ENCODE results near the gene TTYH3.
"Not testable (repeated sequence)": the region's sequence is repeated elsewhere in the genome, so short reads cannot be mapped to it uniquely, and the experiment has no call there.

The TTYH3 gene

DNA sequence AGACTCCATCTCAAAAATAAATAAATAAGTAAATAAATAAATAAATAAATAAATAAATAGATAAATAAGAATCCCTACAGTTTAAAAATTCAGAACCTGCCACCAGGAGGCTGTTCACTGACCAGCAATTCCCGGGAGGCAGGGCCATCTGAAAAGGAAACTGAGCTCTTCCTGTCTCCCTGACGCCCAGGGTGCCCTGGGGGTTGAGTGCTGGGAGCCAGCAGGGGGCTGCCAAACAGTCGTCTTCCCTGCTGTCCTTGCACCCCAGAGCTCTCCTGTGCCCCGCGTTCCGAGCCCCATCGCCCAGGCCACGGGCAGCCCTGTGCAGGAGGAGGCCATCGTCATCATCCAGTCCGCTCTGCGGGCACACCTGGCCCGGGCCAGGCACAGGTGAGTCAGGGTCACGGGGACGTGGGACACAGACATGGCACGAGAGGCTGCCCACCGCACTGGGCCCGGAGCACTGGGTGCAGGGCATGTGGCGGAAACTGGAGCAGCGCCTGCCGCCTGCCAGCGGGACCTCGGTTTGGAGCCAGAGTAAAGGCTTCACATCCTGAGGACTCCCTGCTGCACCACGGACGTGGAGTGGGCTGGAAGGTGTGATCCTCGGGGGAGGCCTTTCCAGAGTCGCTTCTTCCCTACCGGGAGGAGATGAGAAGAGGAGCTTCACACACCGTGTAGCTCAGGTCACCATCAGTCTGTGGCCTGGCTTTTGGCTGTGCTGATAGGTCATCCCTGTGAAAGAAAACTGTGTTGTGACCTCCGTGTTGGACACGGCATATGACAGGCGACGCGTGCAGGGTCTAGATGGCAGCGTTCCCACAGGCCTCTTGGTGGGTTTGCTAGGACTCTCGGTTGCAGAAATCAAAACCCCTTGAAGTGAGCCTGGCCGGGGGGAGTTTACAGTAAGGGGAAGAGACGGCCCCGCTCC is 25.9 kb upstream of the TTYH3 start:
- peaks cover 6% of the 10 kb centered on the region for H3K36me3 ChIP-seq (ENCODE audit: control insufficient read depth, insufficient read depth, low read length)
- H3K9ac ChIP-seq (ENCODE audit: low read length): no peak overlapping the region
- no peak overlapping the region for H3K27ac ChIP-seq (ENCODE audit: low read depth, low read length)
- no peaks in the 10 kb centered on the region for H3K4me1 ChIP-seq (ENCODE audit: control insufficient read depth, insufficient read depth, low read length)
- H3K27me3 ChIP-seq (ENCODE audit: control insufficient read depth, insufficient read depth, low read length): no peaks in the 10 kb centered on the region
- H3K4me3 ChIP-seq (ENCODE audit: low read length): no peak overlapping the region

DNA sequence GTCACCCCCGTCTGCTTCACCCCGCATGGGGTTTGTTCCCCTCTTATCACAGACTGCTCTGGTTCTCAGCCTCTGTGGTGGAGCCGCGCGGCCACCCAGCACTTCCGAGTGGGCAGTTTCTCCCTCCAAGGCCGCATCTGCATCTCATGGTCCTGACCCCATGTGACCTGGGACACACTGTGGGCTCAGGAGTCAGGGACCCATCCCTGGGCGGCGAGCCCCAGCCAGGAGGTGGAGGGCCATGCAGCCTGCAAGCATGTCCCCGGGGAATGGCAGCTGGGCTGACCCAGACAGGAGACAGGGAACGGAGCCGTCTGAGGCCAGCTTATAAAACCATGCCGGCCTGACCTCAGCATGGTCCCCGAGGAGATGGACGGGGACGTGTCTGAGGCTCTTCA is 25.2 kb upstream of the TTYH3 start:
- H3K9ac ChIP-seq (ENCODE audit: low read length): no peak overlapping the region
- no peaks in the 10 kb centered on the region for H3K27me3 ChIP-seq (ENCODE audit: control insufficient read depth, insufficient read depth, low read length)
- no peaks in the 10 kb centered on the region for H3K4me1 ChIP-seq (ENCODE audit: control insufficient read depth, insufficient read depth, low read length)
- H3K4me3 ChIP-seq (ENCODE audit: low read length): no peak overlapping the region
- H3K27ac ChIP-seq (ENCODE audit: low read depth, low read length): no peak overlapping the region
- H3K36me3 ChIP-seq (ENCODE audit: control insufficient read depth, insufficient read depth, low read length): peaks cover 2% of the 10 kb centered on the region

- Histone ChIP-seq H3K9ac (ENCODE audit: low read length) (no peak overlapping the region), H3K4me1 (ENCODE audit: control insufficient read depth, insufficient read depth, low read length) (no peaks in the 10 kb centered on the region), H3K36me3 (ENCODE audit: control insufficient read depth, insufficient read depth, low read length) (peaks cover 2% of the 10 kb centered on the region), H3K27me3 (ENCODE audit: control insufficient read depth, insufficient read depth, low read length) (no peaks in the 10 kb centered on the region), H3K27ac (ENCODE audit: low read depth, low read length) (no peak overlapping the region), H3K4me3 (ENCODE audit: low read length) (no peak overlapping the region)
These were observed 24.5 kb upstream of the TTYH3 start for GRCh38 chr7:2607122-2607922.

DNA sequence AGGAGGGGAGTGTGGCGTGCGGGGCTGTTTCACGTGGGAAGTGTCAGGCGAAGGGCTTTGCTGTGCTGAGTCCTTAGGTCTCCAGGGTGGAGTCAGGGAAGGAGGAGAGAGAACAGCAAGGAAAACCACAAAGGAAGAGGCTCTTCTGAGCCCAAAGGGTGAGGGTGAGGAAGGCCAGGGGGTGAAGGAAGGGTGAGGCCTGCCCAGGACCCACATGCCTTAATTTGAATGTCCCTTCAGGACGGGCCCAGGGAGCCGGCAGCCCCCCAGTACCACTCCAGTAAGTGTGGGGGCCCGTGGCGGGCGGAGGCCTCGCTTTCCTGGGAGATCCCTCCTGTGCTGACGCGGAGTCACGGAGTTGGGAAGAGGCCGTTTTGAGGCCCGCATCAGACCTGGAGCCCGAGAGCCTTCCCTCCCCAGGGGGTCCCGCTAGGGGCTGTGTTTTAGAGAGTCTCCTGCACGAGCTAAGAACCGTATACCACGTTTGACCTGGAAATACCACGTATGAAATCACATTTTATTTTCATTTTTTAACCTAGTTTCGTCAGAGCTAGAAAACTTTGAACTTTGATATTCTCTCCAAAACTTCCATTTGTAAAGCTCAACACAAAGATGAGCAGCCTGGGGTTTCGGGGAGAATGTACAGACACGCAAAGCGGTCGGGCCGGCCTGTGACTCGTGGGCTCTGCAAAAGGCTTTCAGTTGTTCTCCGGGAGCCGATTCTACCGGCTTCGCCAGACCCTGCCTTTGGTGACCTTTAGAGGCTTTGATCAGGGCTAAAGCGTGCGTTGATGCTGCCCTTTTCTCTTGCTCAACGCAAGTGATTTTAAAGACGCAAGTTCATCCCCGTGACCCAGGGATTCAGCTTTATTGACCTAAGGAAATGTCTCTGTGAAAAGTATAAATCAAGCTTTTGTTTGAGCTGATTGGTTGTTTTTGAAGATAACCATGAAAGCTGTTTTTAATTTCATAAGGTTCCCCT is 23.6 kb upstream of the TTYH3 start:
- H3K36me3 ChIP-seq (ENCODE audit: control insufficient read depth, insufficient read depth, low read length): peaks cover 2% of the 10 kb centered on the region
- H3K27me3 ChIP-seq (ENCODE audit: control insufficient read depth, insufficient read depth, low read length): no peaks in the 10 kb centered on the region
- no peaks in the 10 kb centered on the region for H3K4me1 ChIP-seq (ENCODE audit: control insufficient read depth, insufficient read depth, low read length)
- peak overlapping the region; percentile 22 for H3K27ac ChIP-seq (ENCODE audit: low read depth, low read length)
- no peak overlapping the region for H3K4me3 ChIP-seq (ENCODE audit: low read length)
- no peak overlapping the region for H3K9ac ChIP-seq (ENCODE audit: low read length)

DNA sequence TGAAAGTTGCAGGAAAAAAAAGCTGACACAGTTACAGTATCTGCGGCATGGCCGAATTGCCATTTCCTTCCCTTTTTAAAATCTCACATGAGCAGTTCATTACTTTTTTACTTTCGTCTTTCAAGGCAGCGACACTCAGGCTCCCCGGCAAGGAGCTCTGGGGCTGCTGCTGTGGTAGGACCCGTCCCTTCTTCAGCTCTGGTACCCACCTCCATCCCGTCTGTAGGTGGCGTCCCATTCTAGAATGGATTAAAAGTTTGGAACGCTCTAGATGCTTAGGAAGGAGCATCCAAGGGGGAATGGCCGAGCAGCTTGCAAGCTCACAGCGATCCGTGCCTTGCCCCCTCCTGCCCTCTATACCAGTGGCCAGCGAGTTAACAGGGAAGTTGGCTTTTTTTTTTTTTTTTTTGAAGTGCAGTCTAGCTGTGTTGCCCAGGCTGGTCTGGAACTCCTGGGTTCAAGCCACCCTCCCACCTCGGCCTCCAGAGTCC is 22.8 kb upstream of the TTYH3 start:
- H3K4me3 ChIP-seq (ENCODE audit: low read length): no peak overlapping the region
- H3K4me1 ChIP-seq (ENCODE audit: control insufficient read depth, insufficient read depth, low read length): no peaks in the 10 kb centered on the region
- H3K9ac ChIP-seq (ENCODE audit: low read length): no peak overlapping the region
- H3K27ac ChIP-seq (ENCODE audit: low read depth, low read length): no peak overlapping the region
- H3K27me3 ChIP-seq (ENCODE audit: control insufficient read depth, insufficient read depth, low read length): peaks cover 2% of the 10 kb centered on the region
- H3K36me3 ChIP-seq (ENCODE audit: control insufficient read depth, insufficient read depth, low read length): no peaks in the 10 kb centered on the region

- H3K9ac ChIP-seq (ENCODE audit: low read length); H3K4me1 ChIP-seq (ENCODE audit: control insufficient read depth, insufficient read depth, low read length); H3K27ac ChIP-seq (ENCODE audit: low read depth, low read length); H3K27me3 ChIP-seq (ENCODE audit: control insufficient read depth, insufficient read depth, low read length); H3K36me3 ChIP-seq (ENCODE audit: control insufficient read depth, insufficient read depth, low read length); H3K4me3 ChIP-seq (ENCODE audit: low read length): not testable (repeated sequence)
These were observed 22.1 kb upstream of the TTYH3 start for GRCh38 chr7:2609646-2610045.

DNA sequence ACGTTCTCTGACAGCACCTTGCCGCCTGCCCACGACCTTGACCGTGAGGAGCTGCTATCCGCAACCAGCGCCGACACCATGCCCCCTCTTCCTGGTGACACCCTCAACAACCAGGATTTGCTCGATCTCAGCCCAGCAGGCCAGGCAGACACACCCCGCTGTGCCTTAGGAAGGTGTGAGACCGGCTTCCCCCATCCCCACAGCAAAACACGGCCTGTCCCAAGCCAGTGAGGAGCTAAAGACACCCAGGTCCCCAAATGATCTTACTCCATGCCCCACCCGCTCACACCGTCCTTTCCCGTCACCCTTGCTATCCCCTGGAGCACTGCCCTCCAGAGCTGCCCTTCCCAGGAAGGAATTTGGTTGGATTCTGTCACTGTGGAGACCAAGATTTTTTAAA is 21.3 kb upstream of the TTYH3 start:
- Histone ChIP-seq H3K9ac (ENCODE audit: low read length) (no peak overlapping the region), H3K27me3 (ENCODE audit: control insufficient read depth, insufficient read depth, low read length) (peaks cover 2% of the 10 kb centered on the region), H3K36me3 (ENCODE audit: control insufficient read depth, insufficient read depth, low read length) (no peaks in the 10 kb centered on the region), H3K27ac (ENCODE audit: low read depth, low read length) (no peak overlapping the region), H3K4me1 (ENCODE audit: control insufficient read depth, insufficient read depth, low read length) (no peaks in the 10 kb centered on the region), H3K4me3 (ENCODE audit: low read length) (no peak overlapping the region)

DNA sequence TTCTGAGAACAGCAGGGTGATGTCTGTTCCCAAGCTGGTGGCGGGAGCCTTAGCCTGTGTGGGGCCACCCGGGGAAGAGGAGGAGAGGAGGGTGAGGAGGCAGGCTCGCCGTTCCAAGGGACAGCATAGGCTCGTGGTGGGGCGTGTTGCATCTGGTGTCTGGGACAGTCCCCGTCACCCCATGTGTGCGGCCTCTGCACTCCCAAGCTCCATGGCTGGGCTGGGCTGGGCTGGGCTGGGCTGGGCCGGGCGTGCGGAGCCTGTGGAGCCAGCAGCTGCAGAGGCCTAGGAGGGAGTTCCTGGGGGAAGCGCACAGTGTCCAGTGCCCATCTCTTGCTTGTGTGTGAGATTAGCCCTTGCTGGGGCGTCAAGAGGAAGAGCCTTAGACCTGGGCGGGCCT is 20.9 kb upstream of the TTYH3 start:
- H3K4me1 ChIP-seq (ENCODE audit: control insufficient read depth, insufficient read depth, low read length): no peaks in the 10 kb centered on the region
- no peak overlapping the region for H3K27ac ChIP-seq (ENCODE audit: low read depth, low read length)
- H3K36me3 ChIP-seq (ENCODE audit: control insufficient read depth, insufficient read depth, low read length): no peaks in the 10 kb centered on the region
- peaks cover 2% of the 10 kb centered on the region for H3K27me3 ChIP-seq (ENCODE audit: control insufficient read depth, insufficient read depth, low read length)
- no peak overlapping the region for H3K9ac ChIP-seq (ENCODE audit: low read length)
- no peak overlapping the region for H3K4me3 ChIP-seq (ENCODE audit: low read length)

- Histone ChIP-seq H3K27me3 (ENCODE audit: control insufficient read depth, insufficient read depth, low read length) (peaks cover 2% of the 10 kb centered on the region), H3K27ac (ENCODE audit: low read depth, low read length) (no peak overlapping the region), H3K4me3 (ENCODE audit: low read length) (no peak overlapping the region), H3K4me1 (ENCODE audit: control insufficient read depth, insufficient read depth, low read length) (no peaks in the 10 kb centered on the region), H3K9ac (ENCODE audit: low read length) (no peak overlapping the region), H3K36me3 (ENCODE audit: control insufficient read depth, insufficient read depth, low read length) (no peaks in the 10 kb centered on the region)
These were observed 20.4 kb upstream of the TTYH3 start for GRCh38 chr7:2611401-2611800.

DNA sequence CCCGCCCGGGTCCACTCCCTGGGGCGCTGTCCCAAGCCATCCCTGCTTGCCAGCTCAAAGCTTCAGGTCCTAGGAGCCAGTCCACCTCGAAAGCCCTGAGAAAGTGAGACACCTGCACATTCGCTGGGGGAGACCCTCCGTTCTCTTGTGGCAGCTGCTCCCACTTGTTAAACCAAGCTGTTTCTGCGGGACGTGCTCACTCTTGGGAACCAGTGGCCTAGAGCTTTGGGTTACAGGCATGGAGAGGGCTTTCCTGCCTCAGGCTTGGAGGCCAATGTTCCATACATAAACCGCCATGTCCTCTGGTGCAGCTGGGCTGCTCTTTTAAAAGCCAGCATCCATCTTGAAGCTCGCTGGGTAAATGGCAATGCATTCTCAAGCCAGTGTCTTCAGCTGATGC is 19.9 kb upstream of the TTYH3 start:
- no peaks in the 10 kb centered on the region for H3K4me1 ChIP-seq (ENCODE audit: control insufficient read depth, insufficient read depth, low read length)
- no peak overlapping the region for H3K9ac ChIP-seq (ENCODE audit: low read length)
- H3K4me3 ChIP-seq (ENCODE audit: low read length): no peak overlapping the region
- H3K27ac ChIP-seq (ENCODE audit: low read depth, low read length): no peak overlapping the region
- peaks cover 2% of the 10 kb centered on the region for H3K27me3 ChIP-seq (ENCODE audit: control insufficient read depth, insufficient read depth, low read length)
- H3K36me3 ChIP-seq (ENCODE audit: control insufficient read depth, insufficient read depth, low read length): no peaks in the 10 kb centered on the region

GRCh38 chr7:2612445-2613097 is 19.2 kb upstream of the TTYH3 start:
- no peak overlapping the region for H3K27ac ChIP-seq (ENCODE audit: low read depth, low read length)
- H3K4me1 ChIP-seq (ENCODE audit: control insufficient read depth, insufficient read depth, low read length): no peaks in the 10 kb centered on the region
- H3K36me3 ChIP-seq (ENCODE audit: control insufficient read depth, insufficient read depth, low read length): no peaks in the 10 kb centered on the region
- peaks cover 2% of the 10 kb centered on the region for H3K27me3 ChIP-seq (ENCODE audit: control insufficient read depth, insufficient read depth, low read length)
- H3K9ac ChIP-seq (ENCODE audit: low read length): no peak overlapping the region
- no peak overlapping the region for H3K4me3 ChIP-seq (ENCODE audit: low read length)

Measured in rectal smooth muscle tissue (tissue), 1 donor.